Adrenal gland (tissue), 12 donors: Measurements from ENCODE around the gene EFEMP2. TPM values are rescaled to one million over a fixed set of nuclear protein-coding genes. Genes with fewer than 3 reads are reported as not detected.
A peak's percentile ranks its signal among the peaks of the same experiment; 100 is the strongest.

Experiments
- DNase-seq, 7 donors: peaks; one replicate each; pipeline ENCODE4 v3.0.0-alpha.2; 2019 to 2020
- H3K27ac ChIP-seq, 5 donors: fragments of 200-600 bp; sonication (generic) in 4 of 5; 1 replicate in 3 of 5; 2 replicates in 2 of 5; pipeline versions ENCODE4 v1.5.1 to v1.8.0; 2016 to 2020; ENCODE audit warnings: mild to moderate bottlenecking in 1 of 5
- H3K27me3 ChIP-seq: fragments of 200-600 bp; 2 replicates; pipeline ENCODE4 v1.8.0; 2021
- H3K36me3 ChIP-seq, 2 donors: fragments of 200-600 bp; replicated peaks in 1 of 2; 1 replicate in 1 of 2; 2 replicates in 1 of 2; pipeline versions ENCODE4 v1.5.1 to v1.8.0; 2018 to 2022
- H3K4me1 ChIP-seq, 2 donors: fragments of 200-600 bp; replicated peaks in 1 of 2; 1 replicate in 1 of 2; 2 replicates in 1 of 2; pipeline versions ENCODE4 v1.5.1 to v1.8.0; 2018 to 2021
- H3K4me3 ChIP-seq, 4 donors: fragments of 200-600 bp; sonication (generic) in 3 of 4; one replicate each; pipeline ENCODE4 v1.5.1; 2016 to 2018
- H3K9me3 ChIP-seq, 3 donors: fragments of 200-600 bp; sonication (generic) in 1 of 3; replicated peaks in 1 of 3; 1 replicate in 2 of 3; 2 replicates in 1 of 3; pipeline versions ENCODE4 v1.5.1 to v1.8.0; 2016 to 2021
- CTCF ChIP-seq, 6 experiments: fragments of 450-650 bp in 4 of 6; fragments of 200-600 bp in 2 of 6; sonication (generic) in 1 of 6; IDR thresholded peaks; 1 replicate in 5 of 6; 2 replicates in 1 of 6; pipeline versions ENCODE4 v1.5.1 to v1.8.0; 2016 to 2021; ENCODE audit warnings: antibody characterized with exemption in 6 of 6, mild to moderate bottlenecking in 2 of 6, moderate library complexity in 1 of 6
- POLR2A ChIP-seq, 2 donors: fragments of 450-650 bp; IDR thresholded peaks; one replicate each; pipeline ENCODE4 v1.6.1; 2017; ENCODE audit warnings: antibody characterized with exemption in 2 of 2, mild to moderate bottlenecking in 2 of 2, moderate library complexity in 1 of 2
- WGBS, 4 donors: extraction: QIAGEN DNeasy Blood & Tissue Kit in 2 of 4; methylation state at CpG; one replicate each; pipeline versions ENCODE4 v1.1.5 to v1.1.7; 2013 to 2017; 5-methylcytosine and 5-hydroxymethylcytosine counted together
- intact Hi-C, 2 donors: fragments of 100-400 bp; cut with DNase I; formaldehyde crosslinking; loops; one replicate each; pipeline versions ENCODE4 v1.14.1 to v1.15.0; 2022 to 2023
- polyA plus RNA-seq, 3 donors: library from polyadenylated mRNA; stranded (reverse); fragments of 200-250 nt in 2 of 3; fragments of 350-450 nt in 1 of 3; fragmentation: Illumina TruSeq in 1 of 3; extraction: RNeasy Lipid Tissue Mini Kit (QIAGEN cat#74804) in 1 of 3; gene quantifications; one replicate each; pipeline ENCODE4 v1.2.3, GENCODE V29; 2013 to 2014
- total RNA-seq, 9 donors: library from RNA; depleted of rRNA in 4 of 9; stranded (reverse); fragments of >200 nt in 4 of 9; fragments of 120-200 nt in 1 of 9; fragmentation: NEBNext Ultra II Directional in 1 of 9; extraction: Animal tissue kit (Norgen Biotek cat#: 25700) in 1 of 9; gene quantifications; one replicate each; pipeline versions ENCODE4 v1.1.0 to v1.2.4, GENCODE V29; 2013 to 2023
- donor health status: healthy with polysubstance abuse.
- donor health status: Bipolar disorder and iron deficiency.
- donor health status: DM: yes; HTN: yes; CAD: no.
- donor health status: DM: no; HTN: no; CAD: no.
- donor health status: DM: no; HTN: no; CAD: no.
- donor health status: DM: yes; HTN: yes; CAD: no.

EFEMP2 gene
- total and polyA plus RNA-seq, 12 donors = 20.3 to 156 (median 63.6) TPM

GRCh38 chr11:65880844-65881421 is 8.3 kb upstream of the EFEMP2 start:
- intact Hi-C loops = loop anchor here (5.0 kb wide), 2 partner anchors 81 to 101 kb away; partner anchors contain the start of gene SART1 (in 1 of the 2)
- WGBS, 4 donors = 65 to 76% (median 68%) methylated on average over 4 to 7 of the region's 7 CpGs
- Histone ChIP-seq H3K36me3 (peaks cover 0 to 32% of the 10 kb centered on the region in 2 donors), H3K9me3 (no peaks in the 10 kb centered on the region), H3K4me3 (no peak overlapping the region), H3K27me3 (no peaks in the 10 kb centered on the region), H3K27ac (no peak overlapping the region), H3K4me1 (peaks cover 0 to 3% of the 10 kb centered on the region in 2 donors)
- no peak for DNase-seq
- TF ChIP-seq CTCF (IDR thresholded peaks at IDR 0.05) = no peak
- no peak for TF ChIP-seq POLR2A (IDR thresholded peaks at IDR 0.05)

- WGBS, 4 donors = 59 to 84% (median 67%) methylated on average over 3 to 7 of the region's 7 CpGs
- no peaks in the 10 kb centered on the region for H3K27me3 ChIP-seq
- H3K9me3 ChIP-seq = no peaks in the 10 kb centered on the region
- no peak overlapping the region for H3K27ac ChIP-seq
- intact Hi-C loops = loop anchor here (5.0 kb wide), 2 partner anchors 82 to 102 kb away; partner anchors contain the start of gene SART1 (in 1 of the 2)
- H3K4me1 ChIP-seq = peaks cover 0 to 3% of the 10 kb centered on the region in 2 donors
- no peak for DNase-seq
- H3K4me3 ChIP-seq = no peak overlapping the region
- TF ChIP-seq CTCF (IDR thresholded peaks at IDR 0.05) (no peak), POLR2A (IDR thresholded peaks at IDR 0.05) (no peak)
- H3K36me3 ChIP-seq = peaks cover 0 to 25% of the 10 kb centered on the region in 2 donors
Measured at GRCh38 chr11:65880027-65880426, 7.4 kb upstream of the EFEMP2 start.

GRCh38 chr11:65879617-65880016 is 7.0 kb upstream of the EFEMP2 start, which contains the start of gene CTSW:
Gene CTSW, plus strand, starts transcription at chr11:65879837. Its CDS starts 18 bp downstream, at chr11:65879855.
- no peaks in the 10 kb centered on the region for H3K4me1 ChIP-seq
- TF ChIP-seq POLR2A (IDR thresholded peaks at IDR 0.05) (no peak), CTCF (IDR thresholded peaks at IDR 0.05) (no peak)
- H3K9me3 ChIP-seq = no peaks in the 10 kb centered on the region
- peaks cover 0 to 25% of the 10 kb centered on the region in 2 donors for H3K36me3 ChIP-seq
- DNase-seq = no peak
- H3K27ac ChIP-seq = no peak within 1 kb of the TSS
- H3K4me3 ChIP-seq = no peak within 1 kb of the TSS
- 50 to 58% (median 52%) methylated on average over 6 to 7 of the region's 7 CpGs for WGBS, 4 donors
- no peaks in the 10 kb centered on the region for H3K27me3 ChIP-seq
- intact Hi-C loops = loop anchor here (5.0 kb wide), 2 partner anchors 83 to 103 kb away; partner anchors contain the start of gene SART1 (in 1 of the 2)

GRCh38 chr11:65873318-65874156 is 937 bp upstream of the EFEMP2 start:
- DNase-seq = peak; percentile 93 to 96 (median 95)
- Histone ChIP-seq H3K27me3 (no peaks in the 10 kb centered on the region), H3K9me3 (no peaks in the 10 kb centered on the region), H3K4me3 (peak overlapping the region in 3 of 4 donors; percentile 30 to 61 (median 45)), H3K4me1 (peaks cover 2 to 17% of the 10 kb centered on the region in 2 donors), H3K36me3 (peaks cover 0 to 4% of the 10 kb centered on the region in 2 donors), H3K27ac (peak overlapping the region in 4 of 5 donors; percentile 41 to 93 (median 82))
- peak in 1 of 2 donors; percentile 55 for TF ChIP-seq POLR2A (IDR thresholded peaks at IDR 0.05)
- TF ChIP-seq CTCF (IDR thresholded peaks at IDR 0.05) = no peak
- 7 to 24% (median 12%) methylated on average over 20 to 54 of the region's 54 CpGs for WGBS, 4 donors
- intact Hi-C loops = no loop called here
